HCT116 (cell line): ENCODE results near the gene CACNA1C.

Source experiments
- EZH2 ChIP-seq: fragments of 200-600 bp; sonication (generic); IDR thresholded peaks from 2 replicates; pipeline ENCODE4 v1.6.1; 2017; ENCODE audit warnings: antibody characterized with exemption, mixed run types
- EZH2phosphoT487 ChIP-seq: fragments of 200-600 bp; IDR thresholded peaks from 2 replicates; pipeline ENCODE4 v1.6.1; 2018; ENCODE audit warnings: antibody characterized with exemption, borderline replicate concordance
- POLR2A ChIP-seq: IDR thresholded peaks from 2 replicates; pipeline ENCODE4 v1.7.0; 2011; ENCODE audit warnings: borderline replicate concordance; ENCODE audit not compliant: insufficient read depth, insufficient read length; ENCODE audit errors: extremely low read depth
- RAD21 ChIP-seq: IDR thresholded peaks from 2 replicates; pipeline ENCODE4 v1.6.1; 2012; ENCODE audit warnings: low read depth, mild to moderate bottlenecking
- TF ChIP-seq, protein P1 (sequence below), 3 experiments: fragments of 200-600 bp in 1 of 3; sonication (generic) in 1 of 3; IDR thresholded peaks in 2 of 3; conservative IDR thresholded peaks in 1 of 3; 2 replicates each; pipeline ENCODE4 v1.5.1; 2012 to 2017; ENCODE audit warnings: low read depth in 2 of 3, low read length in 2 of 3, antibody characterized with exemption in 1 of 3, borderline replicate concordance in 1 of 3, control low read depth in 1 of 3, mild to moderate bottlenecking in 1 of 3, mixed read lengths in 1 of 3, mixed run types in 1 of 3, moderate library complexity in 1 of 3; ENCODE audit not compliant: insufficient read depth in 1 of 3

GRCh38 chr12:2461046-2461445 lies 408.3 kb downstream of the CACNA1C start:
- TF ChIP-seq, protein P1, sequence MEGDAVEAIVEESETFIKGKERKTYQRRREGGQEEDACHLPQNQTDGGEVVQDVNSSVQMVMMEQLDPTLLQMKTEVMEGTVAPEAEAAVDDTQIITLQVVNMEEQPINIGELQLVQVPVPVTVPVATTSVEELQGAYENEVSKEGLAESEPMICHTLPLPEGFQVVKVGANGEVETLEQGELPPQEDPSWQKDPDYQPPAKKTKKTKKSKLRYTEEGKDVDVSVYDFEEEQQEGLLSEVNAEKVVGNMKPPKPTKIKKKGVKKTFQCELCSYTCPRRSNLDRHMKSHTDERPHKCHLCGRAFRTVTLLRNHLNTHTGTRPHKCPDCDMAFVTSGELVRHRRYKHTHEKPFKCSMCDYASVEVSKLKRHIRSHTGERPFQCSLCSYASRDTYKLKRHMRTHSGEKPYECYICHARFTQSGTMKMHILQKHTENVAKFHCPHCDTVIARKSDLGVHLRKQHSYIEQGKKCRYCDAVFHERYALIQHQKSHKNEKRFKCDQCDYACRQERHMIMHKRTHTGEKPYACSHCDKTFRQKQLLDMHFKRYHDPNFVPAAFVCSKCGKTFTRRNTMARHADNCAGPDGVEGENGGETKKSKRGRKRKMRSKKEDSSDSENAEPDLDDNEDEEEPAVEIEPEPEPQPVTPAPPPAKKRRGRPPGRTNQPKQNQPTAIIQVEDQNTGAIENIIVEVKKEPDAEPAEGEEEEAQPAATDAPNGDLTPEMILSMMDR (IDR thresholded peaks at IDR 0.05 in 2 of 3, conservative IDR thresholded peaks at IDR 0.05 in 1 of 3; ENCODE audit: borderline replicate concordance in 1 of 3, insufficient read depth in 1 of 3, low read depth in 2 of 3, low read length in 2 of 3) = no peak
- no peak for TF ChIP-seq RAD21
- TF ChIP-seq POLR2A = no peak
- no peak for TF ChIP-seq EZH2
- TF ChIP-seq EZH2phosphoT487 = no peak
